GM19099 (cell line): ENCODE data around the gene FTO.

Experiments
- POLR2A ChIP-seq: IDR thresholded peaks from 3 replicates; pipeline ENCODE4 v1.6.1; 2011; ENCODE audit warnings: low read depth; ENCODE audit not compliant: insufficient read length; ENCODE audit errors: extremely low read depth

Gene FTO

DNA sequence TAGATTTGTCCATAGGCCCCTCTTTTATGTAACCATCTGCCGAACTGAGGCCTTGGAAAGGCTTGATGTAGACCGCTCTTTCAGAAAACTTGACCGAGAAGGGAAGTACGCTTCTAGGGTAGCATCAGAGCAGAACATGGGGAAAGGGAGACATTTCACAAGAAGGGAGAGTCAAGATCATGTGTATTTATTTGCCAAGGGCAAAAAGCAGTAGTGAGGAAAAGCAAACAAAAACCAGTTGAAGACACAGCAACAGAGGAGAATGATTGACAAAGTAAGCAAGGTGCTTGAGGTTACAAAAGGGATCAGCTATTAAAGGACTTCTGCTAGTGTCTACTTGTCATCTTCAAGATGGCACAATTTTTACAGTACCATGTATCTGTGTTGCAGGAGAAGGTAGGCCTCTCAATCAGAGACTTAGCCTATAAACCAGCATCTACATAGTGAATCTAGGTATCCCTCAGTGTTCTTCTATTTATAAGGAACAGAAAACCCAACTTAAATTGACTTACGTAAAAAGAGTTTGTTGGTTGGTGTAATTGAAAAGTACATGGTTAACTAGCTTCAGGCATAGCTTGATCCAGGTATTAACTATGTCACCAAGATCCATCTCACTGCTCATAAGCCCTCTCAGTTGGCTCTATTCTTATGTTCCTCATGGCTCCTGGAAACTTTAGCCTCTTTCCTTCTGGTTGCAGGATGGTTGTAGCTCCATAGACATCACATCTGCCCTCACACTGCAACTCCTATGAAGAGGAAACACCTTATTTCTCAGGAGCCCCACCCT is 294.3 kb downstream of the FTO start:
- no peak for TF ChIP-seq POLR2A

DNA sequence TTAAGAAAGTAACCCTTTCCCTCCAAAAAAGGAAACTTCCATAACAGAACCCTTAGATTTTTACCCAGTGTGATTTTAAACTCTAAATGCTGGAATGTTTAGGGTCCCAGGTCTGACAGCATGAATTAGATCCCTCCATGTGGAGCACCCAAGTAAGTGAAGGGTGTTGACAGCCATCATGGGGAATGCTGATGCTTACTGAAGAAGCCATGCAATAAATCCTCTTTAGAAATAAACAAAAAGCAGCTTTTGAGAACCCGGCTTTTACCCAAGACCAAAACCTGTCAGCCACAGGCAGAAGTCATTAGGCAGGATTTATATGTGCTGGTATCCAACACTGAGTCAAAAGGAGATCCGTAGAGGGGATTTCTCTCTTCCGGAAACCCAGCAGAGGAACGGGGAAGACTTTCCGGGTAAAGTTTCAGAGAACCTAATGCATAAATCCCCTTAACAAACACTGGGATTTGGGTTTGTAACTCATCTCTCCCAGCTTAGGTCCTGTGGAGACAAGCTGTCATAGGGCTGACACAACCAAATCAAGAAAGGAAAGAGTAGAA is 295.1 kb downstream of the FTO start:
- TF ChIP-seq POLR2A = no peak

DNA sequence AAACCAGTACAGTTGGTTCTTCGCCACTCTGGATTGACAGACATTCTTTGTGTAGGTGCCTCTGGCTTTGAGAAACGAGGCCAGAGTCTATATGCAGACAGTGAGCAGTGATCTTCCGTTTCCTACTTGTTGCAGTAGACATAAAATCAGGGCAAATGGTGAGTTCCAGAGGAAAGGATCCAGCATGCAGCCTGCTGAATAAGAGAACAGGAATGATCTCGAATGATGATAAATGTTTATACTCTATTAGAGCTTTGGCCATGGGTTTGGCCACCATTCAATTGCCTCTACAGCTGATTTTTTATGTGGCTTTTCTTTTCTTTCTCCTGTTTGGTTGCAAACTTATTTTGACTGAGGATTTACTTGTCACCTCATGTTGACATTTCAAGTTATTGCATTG is 295.9 kb downstream of the FTO start:
- no peak for TF ChIP-seq POLR2A

DNA sequence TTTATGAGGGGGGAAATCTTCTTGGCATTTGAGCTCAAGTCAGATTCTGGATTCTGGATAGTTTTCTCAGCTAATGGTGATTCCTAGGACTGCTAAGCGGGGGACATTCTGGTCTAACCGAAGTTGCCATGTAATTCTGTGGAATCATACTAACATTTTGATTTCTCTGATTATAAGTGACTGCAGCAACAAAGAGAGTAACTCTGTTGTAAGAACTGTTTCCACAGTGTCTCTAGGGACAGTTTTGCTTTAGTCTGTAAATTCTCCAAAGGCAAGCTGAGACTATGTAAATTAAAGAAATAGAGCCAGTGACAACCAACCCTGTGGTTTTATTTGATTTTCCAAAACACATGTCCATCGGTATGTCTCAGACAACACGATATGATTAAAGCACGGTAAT is 296.4 kb downstream of the FTO start:
- TF ChIP-seq POLR2A = no peak

DNA sequence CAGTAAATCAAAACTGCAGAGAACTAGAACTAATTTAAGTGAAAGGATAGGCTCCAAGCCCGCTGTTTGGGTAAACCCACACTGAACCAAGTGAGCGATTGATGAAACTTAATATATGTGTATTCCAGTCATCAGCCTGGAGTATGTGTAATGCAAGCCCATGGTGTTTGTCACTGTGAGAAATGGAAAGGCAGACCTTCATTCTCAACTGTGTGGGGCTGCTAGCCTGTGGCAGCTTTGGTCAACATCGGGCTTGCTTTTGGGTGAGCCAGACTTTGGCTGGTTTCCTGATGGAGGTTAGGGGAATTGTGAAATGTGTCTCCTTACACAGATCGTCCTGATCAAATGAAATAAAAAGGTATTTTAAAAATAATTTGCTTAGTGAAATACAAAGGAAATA is 302.7 kb downstream of the FTO start:
- no peak for TF ChIP-seq POLR2A

DNA sequence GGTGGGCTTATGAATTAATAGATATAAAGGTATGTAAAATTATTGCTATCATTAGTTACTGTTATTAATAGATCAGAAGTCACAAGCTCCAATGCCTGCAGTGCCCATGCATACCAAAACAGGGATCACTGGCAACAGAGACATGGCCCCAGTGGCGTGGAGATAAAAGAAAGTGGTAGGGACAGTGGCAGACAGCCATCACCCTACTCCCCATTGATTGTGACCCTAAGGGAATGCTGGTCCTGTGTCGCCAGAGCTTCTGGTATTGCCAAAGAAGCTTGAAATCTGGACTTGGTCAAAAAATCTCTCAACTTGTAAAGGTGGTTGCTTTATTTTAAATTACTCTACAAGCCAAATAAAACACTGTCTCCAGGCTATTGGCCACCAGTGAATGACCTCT is 303.5 kb downstream of the FTO start:
- TF ChIP-seq POLR2A = no peak

DNA sequence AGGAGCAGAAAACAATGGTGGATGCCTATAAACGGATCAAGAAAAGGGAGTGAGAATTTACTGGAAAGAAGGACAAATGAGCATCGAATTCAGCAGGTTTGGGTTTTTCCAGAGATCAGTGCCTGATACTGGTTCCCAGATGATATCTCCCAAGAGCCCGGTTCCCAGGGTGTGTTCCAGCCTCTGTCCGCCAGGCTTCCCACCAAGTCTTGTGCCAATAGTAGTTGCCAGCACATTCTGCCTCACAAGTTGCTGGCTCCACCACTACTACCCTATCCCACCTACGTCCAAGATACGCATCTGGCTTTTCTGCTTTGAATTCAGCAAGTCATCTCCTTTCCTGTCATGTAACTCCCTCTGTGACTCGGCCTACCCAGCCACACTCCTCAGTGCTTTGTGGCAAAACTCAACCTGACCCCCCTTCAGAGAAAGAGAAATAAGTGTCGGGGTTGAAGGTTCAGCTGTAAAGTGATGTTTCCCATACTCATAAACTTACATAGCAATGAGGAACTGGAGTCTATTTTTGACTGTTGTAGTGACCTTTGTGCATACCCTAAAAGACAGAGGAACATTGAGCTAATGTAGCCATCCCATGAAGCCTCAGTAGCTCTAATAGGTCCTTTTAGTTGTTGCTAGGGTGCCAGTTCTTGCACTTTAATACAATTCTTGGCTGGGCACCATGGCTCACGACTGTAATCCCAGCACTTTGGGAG is 305.7 kb downstream of the FTO start:
- TF ChIP-seq POLR2A = no peak

DNA sequence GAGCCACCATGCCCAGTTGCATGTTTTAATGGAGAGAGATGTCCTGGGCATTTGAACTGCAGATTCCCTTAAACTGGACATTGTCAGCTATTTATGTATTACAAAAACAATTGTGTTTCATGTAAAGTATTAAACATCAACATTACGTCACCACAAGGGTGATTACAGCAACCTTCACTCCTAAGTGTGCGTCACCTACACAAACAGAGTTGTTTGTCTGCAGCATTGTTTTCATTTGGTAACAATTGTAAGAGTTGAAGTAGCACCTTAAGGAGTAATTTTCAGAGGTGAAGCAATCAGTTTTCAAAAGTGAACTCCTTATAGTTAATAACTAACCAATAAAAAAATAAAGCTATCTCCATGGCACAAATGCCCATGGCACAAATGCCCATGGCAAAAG is 311.2 kb downstream of the FTO start:
- no peak for TF ChIP-seq POLR2A

DNA sequence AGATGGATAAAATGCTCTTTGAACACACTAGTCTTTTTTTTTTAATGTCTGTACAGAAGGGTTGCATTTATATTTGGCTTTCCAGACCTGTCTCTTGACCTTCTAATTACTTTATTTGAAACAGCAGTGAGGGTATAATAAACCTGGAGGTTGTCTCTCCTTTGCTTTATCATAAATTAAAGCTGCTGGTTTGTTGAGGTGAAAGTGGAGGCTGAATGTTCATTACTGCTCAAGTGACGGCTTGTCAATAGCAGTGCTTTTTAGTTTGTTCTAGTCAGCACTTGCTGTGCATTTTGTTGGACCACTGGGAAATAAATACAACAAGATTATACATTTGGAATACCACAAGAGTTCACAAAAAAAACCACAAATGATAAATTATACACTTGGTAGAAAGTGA is 318.4 kb downstream of the FTO start:
- TF ChIP-seq POLR2A = no peak

DNA sequence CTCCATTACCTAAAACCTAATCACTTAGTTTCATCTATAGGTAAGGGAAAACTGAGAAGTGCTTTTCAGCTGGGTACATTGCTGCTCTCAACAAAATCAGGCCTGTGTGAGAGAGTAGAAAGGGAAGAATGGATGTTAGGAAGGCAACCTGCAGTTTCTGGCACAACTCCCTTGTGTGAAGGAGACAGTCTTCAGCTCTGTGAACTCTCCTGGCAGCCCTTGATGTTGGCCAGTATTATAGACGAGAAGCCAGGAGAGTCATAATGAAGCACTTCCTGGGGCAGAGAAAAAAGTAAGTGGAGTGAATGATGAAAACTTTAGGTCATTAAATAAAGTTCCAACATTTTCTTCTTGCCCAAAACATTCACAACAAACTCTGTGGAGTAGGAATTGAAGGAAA is 322.5 kb downstream of the FTO start:
- no peak for TF ChIP-seq POLR2A

DNA sequence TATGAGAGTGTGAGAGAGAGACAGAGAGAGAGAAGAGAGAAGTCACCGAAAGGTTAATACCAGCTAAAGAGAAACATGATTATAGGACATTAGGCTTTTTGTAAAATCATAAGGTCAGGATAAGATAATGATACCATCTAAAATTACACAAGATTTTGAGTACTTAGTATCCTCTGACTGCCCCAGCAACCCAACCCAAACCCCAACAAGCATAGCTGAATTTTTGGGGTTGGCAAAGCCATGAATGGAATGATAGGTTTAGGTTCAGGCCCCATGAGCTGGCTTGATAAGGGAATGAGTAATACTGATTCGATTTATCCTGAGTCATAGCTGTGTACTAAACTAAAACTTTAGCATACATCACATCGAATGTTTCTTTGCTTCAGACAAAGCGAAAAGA is 323.1 kb downstream of the FTO start:
- TF ChIP-seq POLR2A = no peak

DNA sequence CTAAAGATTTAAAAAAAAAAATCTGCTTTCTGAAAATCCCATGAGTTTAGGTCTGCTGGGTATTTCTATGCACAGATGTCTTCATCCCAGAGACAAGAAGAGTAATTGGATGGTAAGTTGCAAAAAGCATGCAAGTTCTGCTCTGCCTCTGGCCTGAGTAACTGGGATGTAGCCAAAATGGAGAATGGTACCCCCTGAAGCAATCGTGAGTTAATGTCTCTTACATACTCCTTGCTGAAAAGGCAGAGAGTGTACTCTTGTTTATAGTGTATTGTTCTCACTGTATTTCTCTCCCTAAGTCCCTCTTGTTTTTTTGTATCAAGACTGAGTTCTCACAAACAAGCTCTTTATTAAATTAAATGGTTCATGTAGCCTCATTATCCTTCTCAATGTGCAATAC is 323.6 kb downstream of the FTO start:
- TF ChIP-seq POLR2A = no peak

DNA sequence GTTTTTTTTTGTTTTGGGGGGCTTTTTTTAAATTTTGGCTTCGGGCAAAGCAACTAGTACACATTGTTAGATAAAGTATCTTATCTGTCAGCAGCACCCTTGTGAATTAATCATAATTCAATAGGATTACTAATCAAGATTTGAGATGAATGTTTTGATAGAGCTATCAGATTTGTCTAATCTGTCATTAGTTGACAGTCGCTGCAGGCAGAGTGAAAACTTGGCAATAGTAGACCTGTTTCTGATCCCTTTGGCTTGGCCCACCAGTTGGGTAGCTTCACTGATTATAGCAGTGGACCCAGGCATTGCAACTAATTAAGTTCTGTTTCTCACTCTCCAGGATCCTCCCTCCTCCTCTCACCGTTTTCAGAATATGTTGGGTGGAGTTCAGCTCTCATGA is 324.0 kb downstream of the FTO start:
- TF ChIP-seq POLR2A = no peak

DNA sequence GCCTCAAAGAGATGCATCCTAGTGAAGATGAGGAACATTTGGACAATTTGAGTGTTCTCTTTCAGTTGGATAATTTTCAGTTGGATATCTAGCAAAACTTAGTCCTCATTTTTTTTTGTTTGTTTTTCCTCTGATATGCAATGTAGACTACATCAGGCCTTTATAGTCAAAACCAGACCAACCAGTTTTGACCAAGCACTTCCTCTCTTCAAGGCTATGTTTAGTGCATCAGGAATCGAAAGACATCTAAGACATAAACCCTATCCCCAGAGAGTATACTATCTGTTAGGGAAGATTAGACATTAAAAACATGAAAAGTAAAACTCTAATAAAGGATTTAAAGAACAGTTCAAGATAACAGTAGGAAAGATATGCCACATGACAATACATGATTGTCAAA is 326.5 kb downstream of the FTO start:
- TF ChIP-seq POLR2A = no peak

DNA sequence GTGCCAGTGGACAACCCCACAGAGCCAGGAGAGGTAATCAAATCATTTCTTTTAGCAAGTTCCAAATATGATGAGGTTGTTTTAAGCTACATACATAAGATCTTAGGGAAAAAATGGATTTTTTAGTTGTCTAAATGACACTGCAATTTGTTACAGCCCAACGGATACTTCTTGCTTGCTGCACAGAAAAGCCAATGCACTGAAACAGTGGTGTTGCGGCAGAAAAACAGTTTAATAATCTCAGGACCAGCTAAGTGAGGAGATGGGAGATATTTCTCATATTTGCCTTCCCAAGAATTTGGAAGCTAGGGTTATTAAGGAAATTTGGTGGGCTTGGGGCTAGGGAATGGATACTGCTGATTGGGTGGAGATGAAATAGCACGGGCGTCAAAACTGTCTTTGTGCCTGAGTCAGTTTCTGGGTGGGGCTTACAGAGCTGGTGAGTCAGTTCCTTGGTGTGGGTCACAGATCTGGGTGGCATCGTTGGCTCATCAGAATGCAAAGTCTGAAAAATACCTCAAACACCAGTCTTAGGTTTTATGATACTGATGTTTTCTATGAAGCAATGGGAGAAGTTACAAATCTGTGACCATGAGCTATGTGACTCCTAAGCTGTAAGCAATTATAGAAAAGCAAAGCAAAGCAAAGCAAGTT is 327.3 kb downstream of the FTO start:
- TF ChIP-seq POLR2A = no peak

DNA sequence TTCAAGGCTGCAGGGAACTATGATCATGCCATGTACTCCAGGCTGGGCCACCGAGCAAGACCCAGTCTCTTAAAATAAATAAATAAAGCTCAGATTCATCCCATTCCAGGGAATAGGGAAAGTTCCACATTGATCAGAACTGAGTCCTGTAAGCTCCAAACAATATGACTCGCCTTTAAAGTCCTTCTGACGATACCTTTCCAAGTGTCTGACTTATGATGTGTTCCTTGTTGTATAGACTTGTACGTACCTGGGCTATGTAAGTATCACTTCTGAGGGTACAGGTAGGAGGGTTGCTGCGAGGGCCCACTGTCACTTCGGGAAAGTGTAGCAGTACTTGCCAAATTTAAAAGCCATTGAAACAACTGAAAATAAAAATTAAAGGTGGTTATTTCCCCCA is 329.8 kb downstream of the FTO start:
- TF ChIP-seq POLR2A = no peak
